K562 (cell line): ENCODE data around the gene ZNF593OS. TPM values are rescaled to one million over a fixed set of nuclear protein-coding genes. Genes with fewer than 3 reads are reported as not detected.

Experiments
- CBFA2T2 ChIP-seq: fragments of 450-650 bp; conservative IDR thresholded peaks from 2 replicates; pipeline ENCODE4 v1.6.1; 2017; ENCODE audit warnings: mild to moderate bottlenecking
- ELF2 ChIP-seq: fragments of 250-450 bp; sonication (Bioruptor Pico); IDR thresholded peaks from 2 replicates; pipeline ENCODE4 v1.5.0; 2021; ENCODE audit warnings: mild to moderate bottlenecking
- FOXK1 ChIP-seq: sonication (generic); formaldehyde crosslinking; IDR thresholded peaks from 2 replicates; pipeline ENCODE4 v1.8.0; 2022; ENCODE audit warnings: missing genetic modification reagents, mild to moderate bottlenecking, borderline replicate concordance
- LCOR ChIP-seq: sonication (generic); formaldehyde crosslinking; IDR thresholded peaks from 2 replicates; pipeline ENCODE4 v1.8.0; 2022; ENCODE audit warnings: mild to moderate bottlenecking, missing genetic modification reagents
- RCOR1 ChIP-seq, 2 experiments: IDR thresholded peaks; 2 replicates each; pipeline ENCODE4 v1.6.1; 2012; ENCODE audit warnings: low read depth in 2 of 2, low read length in 2 of 2, borderline replicate concordance in 1 of 2, improper control_type of control experiment in 1 of 2
- TARDBP ChIP-seq: fragments of 450-650 bp; IDR thresholded peaks from 2 replicates; pipeline ENCODE4 v1.6.1; 2016
- ZNF175 ChIP-seq: fragments of 200-800 bp; sonication (Bioruptor generic); IDR thresholded peaks from 2 replicates; pipeline ENCODE4 v1.6.1; 2016; ENCODE audit warnings: low read depth, mild to moderate bottlenecking, missing genetic modification characterization, missing compliant biosample characterization
- ZNF282 ChIP-seq: sonication (generic); formaldehyde crosslinking; IDR thresholded peaks from 2 replicates; pipeline ENCODE4 v1.8.1; 2023; ENCODE audit warnings: missing genetic modification reagents
- polyA plus RNA-seq, 8 experiments: library from polyadenylated mRNA; depleted of rRNA in 4 of 8; stranded (reverse) in 5 of 8; unstranded in 3 of 8; fragments of >200 nt; fragmentation: Nextera tagmentation in 2 of 8; fragmentation: Illumina TruSeq in 1 of 8; extraction: Ambion mirVana in 2 of 8; extraction: Trizol in 1 of 8; gene quantifications; 2 replicates each; pipeline versions ENCODE4 v1.2.1 to v1.2.3, GENCODE V29; 2011 to 2014; ENCODE audit warnings: inconsistent platforms in 1 of 8, missing spikeins in 1 of 8
- total RNA-seq, 7 experiments: library from RNA; depleted of rRNA in 6 of 7; stranded (reverse); fragments of >200 nt in 6 of 7; fragmentation: Illumina TruSeq in 2 of 7; extraction: Trizol in 2 of 7; gene quantifications; 2 replicates each; pipeline versions ENCODE4 v1.2.1 to v1.2.3, GENCODE V29; 2011 to 2021; ENCODE audit warnings: low replicate concordance in 1 of 7
- TF ChIP-seq, protein P1 (sequence below), 2 experiments: fragments of 450-650 bp; formaldehyde crosslinking in 1 of 2; IDR thresholded peaks; 2 replicates each; pipeline versions ENCODE4 v1.4.0 to v1.6.1; 2014 to 2020; ENCODE audit warnings: mild to moderate bottlenecking in 2 of 2, borderline replicate concordance in 1 of 2, low read depth in 1 of 2
- TF ChIP-seq, protein P2 (sequence below): sonication (generic); formaldehyde crosslinking; IDR thresholded peaks from 2 replicates; pipeline ENCODE4 v1.8.0; 2022; ENCODE audit warnings: mild to moderate bottlenecking, missing genetic modification reagents
- TF ChIP-seq, protein P3 (sequence below): sonication (generic); formaldehyde crosslinking; IDR thresholded peaks from 2 replicates; pipeline ENCODE4 v1.8.1; 2023; ENCODE audit warnings: missing genetic modification reagents, mild to moderate bottlenecking, borderline replicate concordance

The ZNF593OS gene
- total and polyA plus RNA-seq, 9 of the 15 experiments (the other 6 are each of a cell fraction or from before 2014, with no cell fraction given): 0.24 to 0.27 TPM; not detected in 7

DNA sequence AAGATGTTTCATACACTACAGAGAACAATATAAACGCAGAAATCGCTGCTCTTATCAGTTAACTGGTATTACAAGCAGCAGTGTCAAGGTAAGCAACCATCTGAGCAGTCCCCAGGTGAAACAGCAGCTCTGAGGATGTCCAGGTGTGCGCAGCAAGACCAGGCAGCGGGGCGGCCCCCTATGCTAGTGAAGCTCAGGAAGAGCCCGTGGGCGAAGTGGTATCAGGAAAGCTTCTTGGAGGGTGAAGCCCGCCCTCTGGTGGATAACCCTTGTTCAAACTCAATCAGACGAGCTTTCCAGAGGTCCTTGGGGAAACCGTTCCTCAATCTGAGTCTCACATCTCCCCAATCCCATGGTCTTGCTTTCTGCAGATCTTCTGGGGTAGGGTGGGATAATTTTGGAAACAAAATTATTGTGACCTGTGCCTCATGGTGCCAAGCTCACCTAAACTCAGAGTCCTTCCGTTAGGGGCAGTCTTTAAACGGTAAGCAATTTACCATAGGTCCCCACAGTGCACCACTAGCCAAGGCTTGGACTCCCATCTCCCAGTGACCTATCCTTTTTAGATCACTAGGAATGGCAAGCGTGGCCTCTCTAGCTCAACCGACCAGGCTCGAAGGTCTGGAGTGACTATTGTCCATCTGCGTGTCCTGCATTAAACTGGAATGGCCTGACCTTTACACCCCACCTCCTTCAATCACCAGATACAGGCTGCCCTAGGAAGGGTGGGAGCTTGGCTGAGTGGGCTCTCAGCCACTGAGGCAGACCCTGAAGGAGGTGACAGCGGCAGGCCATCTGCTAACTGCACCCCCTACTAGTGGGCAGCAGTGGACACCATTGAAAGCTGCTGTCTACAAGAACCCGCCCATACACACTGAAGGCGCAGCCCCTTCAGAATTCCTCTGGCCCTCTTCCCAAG is 26.3 kb downstream of the ZNF593OS start (continued):
- no peak for TF ChIP-seq ZNF175
- TF ChIP-seq, protein P1, sequence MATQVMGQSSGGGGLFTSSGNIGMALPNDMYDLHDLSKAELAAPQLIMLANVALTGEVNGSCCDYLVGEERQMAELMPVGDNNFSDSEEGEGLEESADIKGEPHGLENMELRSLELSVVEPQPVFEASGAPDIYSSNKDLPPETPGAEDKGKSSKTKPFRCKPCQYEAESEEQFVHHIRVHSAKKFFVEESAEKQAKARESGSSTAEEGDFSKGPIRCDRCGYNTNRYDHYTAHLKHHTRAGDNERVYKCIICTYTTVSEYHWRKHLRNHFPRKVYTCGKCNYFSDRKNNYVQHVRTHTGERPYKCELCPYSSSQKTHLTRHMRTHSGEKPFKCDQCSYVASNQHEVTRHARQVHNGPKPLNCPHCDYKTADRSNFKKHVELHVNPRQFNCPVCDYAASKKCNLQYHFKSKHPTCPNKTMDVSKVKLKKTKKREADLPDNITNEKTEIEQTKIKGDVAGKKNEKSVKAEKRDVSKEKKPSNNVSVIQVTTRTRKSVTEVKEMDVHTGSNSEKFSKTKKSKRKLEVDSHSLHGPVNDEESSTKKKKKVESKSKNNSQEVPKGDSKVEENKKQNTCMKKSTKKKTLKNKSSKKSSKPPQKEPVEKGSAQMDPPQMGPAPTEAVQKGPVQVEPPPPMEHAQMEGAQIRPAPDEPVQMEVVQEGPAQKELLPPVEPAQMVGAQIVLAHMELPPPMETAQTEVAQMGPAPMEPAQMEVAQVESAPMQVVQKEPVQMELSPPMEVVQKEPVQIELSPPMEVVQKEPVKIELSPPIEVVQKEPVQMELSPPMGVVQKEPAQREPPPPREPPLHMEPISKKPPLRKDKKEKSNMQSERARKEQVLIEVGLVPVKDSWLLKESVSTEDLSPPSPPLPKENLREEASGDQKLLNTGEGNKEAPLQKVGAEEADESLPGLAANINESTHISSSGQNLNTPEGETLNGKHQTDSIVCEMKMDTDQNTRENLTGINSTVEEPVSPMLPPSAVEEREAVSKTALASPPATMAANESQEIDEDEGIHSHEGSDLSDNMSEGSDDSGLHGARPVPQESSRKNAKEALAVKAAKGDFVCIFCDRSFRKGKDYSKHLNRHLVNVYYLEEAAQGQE (IDR thresholded peaks at IDR 0.05; ENCODE audit: borderline replicate concordance): peak; percentile 97
- TF ChIP-seq, protein P1 (CRISPR knock-in tag; IDR thresholded peaks at IDR 0.05; ENCODE audit: low read depth): no peak
- no peak for TF ChIP-seq TARDBP
- no peak for TF ChIP-seq ZNF282 (CRISPR knock-in tag)
- TF ChIP-seq, protein P2, sequence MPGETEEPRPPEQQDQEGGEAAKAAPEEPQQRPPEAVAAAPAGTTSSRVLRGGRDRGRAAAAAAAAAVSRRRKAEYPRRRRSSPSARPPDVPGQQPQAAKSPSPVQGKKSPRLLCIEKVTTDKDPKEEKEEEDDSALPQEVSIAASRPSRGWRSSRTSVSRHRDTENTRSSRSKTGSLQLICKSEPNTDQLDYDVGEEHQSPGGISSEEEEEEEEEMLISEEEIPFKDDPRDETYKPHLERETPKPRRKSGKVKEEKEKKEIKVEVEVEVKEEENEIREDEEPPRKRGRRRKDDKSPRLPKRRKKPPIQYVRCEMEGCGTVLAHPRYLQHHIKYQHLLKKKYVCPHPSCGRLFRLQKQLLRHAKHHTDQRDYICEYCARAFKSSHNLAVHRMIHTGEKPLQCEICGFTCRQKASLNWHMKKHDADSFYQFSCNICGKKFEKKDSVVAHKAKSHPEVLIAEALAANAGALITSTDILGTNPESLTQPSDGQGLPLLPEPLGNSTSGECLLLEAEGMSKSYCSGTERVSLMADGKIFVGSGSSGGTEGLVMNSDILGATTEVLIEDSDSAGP: no peak
- TF ChIP-seq FOXK1 (CRISPR knock-in tag): no peak
- TF ChIP-seq ELF2 (CRISPR knock-in tag): no peak
- TF ChIP-seq, protein P3, sequence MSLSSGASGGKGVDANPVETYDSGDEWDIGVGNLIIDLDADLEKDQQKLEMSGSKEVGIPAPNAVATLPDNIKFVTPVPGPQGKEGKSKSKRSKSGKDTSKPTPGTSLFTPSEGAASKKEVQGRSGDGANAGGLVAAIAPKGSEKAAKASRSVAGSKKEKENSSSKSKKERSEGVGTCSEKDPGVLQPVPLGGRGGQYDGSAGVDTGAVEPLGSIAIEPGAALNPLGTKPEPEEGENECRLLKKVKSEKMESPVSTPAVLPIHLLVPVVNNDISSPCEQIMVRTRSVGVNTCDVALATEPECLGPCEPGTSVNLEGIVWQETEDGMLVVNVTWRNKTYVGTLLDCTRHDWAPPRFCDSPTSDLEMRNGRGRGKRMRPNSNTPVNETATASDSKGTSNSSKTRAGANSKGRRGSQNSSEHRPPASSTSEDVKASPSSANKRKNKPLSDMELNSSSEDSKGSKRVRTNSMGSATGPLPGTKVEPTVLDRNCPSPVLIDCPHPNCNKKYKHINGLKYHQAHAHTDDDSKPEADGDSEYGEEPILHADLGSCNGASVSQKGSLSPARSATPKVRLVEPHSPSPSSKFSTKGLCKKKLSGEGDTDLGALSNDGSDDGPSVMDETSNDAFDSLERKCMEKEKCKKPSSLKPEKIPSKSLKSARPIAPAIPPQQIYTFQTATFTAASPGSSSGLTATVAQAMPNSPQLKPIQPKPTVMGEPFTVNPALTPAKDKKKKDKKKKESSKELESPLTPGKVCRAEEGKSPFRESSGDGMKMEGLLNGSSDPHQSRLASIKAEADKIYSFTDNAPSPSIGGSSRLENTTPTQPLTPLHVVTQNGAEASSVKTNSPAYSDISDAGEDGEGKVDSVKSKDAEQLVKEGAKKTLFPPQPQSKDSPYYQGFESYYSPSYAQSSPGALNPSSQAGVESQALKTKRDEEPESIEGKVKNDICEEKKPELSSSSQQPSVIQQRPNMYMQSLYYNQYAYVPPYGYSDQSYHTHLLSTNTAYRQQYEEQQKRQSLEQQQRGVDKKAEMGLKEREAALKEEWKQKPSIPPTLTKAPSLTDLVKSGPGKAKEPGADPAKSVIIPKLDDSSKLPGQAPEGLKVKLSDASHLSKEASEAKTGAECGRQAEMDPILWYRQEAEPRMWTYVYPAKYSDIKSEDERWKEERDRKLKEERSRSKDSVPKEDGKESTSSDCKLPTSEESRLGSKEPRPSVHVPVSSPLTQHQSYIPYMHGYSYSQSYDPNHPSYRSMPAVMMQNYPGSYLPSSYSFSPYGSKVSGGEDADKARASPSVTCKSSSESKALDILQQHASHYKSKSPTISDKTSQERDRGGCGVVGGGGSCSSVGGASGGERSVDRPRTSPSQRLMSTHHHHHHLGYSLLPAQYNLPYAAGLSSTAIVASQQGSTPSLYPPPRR (CRISPR knock-in tag): no peak
- TF ChIP-seq CBFA2T2: no peak
- TF ChIP-seq LCOR: peak; percentile 79; the same call in 1 of the 2 replicates
- peak in 1 of 2 experiments; percentile 63; a peak in 1 of 4 replicates for TF ChIP-seq RCOR1 (IDR thresholded peaks at IDR 0.05; ENCODE audit: borderline replicate concordance in 1 of 2, low read depth in 2 of 2, low read length in 2 of 2)
